GM21529 (cell line): ENCODE data around the gene MBL2.

Source experiments
- ATAC-seq: cut with Tn5 transposase; IDR thresholded peaks from one replicate; pipeline ENCODE4 v1.9.1; 2021; ENCODE audit not compliant: unreplicated experiment

The MBL2 gene

DNA sequence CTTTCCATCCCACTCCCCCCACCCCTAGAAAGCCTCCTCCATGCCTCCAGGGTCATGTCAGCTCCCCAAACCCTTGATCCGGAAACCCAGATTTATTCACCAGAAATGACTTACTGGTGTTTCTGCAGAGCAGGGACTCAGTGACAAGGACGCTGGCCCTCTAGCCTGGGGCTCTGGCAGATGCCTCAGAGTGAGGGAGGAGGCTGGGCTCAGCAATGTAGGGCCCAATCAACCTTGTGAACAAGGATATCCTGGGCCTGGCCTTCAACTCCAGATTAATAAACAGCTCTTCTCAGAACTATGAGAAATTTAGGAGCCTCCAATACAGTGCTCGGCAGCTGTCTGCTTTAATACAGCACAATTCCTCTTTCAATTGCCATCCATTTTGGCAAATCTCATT is at the start of gene MBL2:
Gene MBL2 (minus strand): TSS at position 162 of the 400 bp plus-strand sequence. CDS start 1,149 bp downstream, outside the sequence.
- no peak for ATAC-seq

DNA sequence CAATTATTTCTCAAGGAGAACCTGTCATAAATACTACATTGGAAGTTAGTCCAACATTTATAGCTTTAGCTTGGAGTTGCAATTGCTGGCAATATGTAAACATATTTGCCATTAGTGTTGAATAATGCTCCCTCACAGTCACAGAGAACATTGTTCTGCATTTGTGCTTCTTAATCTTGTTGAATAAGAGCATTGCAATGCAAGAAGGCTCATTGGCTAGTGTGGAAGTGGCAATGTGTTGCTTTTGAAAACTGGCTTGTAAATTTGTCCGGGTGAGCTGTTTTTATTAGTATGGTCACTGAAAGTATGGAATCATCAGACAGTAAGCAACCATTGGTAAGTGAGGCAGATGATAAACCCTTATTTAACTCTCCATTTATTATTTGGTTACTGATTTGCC is 47.7 kb upstream of the MBL2 start:
- no peak for ATAC-seq

DNA sequence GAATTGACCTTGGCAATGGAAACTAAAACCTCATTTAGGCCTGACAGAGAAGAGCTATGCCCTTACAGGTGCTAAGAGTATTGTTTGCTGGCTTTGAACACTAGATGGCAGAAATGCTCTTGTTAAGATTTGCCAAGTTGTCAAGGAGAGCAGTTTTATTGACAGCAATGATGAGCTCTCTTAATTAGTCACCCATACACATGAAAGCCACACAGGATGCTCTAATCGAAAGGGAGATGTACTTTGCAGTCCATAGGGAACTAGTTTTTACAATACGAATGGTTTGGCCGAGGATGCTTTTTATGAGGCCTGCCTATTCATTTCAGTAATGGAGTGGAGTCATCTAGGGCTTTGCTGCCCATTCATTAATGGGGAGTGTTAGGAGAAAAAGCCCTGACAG is 45.4 kb upstream of the MBL2 start:
- peak; percentile 88 for ATAC-seq

DNA sequence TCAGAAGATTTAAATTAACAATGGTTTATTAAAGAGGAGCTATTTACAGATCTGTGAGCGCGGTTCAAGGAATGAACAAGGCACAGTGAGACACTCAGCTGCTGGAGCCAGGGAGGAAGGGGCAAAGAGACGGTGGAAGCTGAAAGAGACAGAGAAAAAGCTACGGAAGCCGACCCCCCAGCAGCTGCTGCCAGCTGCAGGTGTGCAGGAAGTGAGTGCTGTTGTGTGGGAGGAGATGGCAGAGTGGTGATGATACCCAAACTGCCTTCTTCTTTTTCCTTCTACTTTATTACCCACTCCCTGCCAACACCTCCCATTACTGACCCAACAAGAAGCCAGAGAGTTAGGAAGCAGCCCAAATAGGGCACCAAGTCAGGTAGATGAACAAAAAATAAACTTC is 41.9 kb upstream of the MBL2 start:
- ATAC-seq = peak; percentile 43

DNA sequence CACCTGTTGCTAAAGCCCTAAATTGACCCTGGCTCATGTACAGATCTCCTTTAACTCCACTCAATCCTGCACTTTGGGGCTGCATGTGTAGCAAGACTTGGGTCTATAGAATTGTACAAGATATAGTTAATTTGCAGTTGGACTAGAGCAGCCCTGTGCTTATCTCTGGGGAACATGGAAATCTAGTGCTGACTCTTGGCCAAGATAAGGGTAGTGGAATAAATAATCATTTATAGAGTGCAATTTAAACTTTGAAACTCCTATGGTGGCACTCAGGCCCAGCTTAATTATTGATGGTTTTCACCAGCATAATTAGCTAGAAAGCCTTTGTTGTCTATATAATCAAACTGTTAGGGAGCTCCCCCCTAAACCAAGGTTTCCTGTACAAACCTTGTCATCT is 39.2 kb upstream of the MBL2 start:
- no peak for ATAC-seq

DNA sequence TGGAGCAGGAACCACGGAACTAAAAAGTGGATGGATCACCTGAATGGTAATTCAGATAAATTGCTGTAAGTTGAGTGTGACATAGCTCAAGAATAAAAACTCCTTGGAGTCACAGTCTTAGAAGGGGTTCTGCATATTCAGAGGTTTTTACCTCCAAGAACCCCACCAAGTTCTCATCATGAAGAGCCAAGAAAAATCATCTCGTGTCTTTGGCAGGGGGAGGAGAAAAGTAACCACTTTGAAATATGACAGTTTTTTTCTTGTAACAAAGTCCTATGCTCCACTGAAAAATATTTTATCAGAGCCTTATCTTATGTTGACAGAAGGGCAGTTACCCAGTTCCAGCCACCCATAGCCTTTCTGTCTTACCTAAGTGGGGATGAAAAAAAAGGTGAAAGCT is 38.2 kb upstream of the MBL2 start:
- ATAC-seq = no peak

DNA sequence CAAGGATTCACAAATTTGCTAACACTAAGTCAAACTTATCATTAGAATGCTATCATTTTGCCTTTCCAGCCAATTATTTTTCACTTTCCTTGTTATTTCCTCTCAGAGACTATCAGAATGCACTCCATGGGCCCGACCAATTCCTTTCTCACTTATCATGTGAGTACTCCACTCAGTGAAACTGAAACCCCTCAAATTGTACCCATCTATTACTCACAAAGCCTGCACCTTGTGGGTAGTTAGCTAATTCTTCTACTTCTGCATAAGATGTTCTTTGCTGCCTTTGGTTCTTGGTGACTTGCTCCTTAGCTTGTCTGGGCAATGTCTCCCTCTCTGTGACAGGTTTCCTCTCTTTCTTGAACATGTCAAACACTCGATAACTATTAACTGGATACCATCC is 35.2 kb upstream of the MBL2 start:
- no peak for ATAC-seq

DNA sequence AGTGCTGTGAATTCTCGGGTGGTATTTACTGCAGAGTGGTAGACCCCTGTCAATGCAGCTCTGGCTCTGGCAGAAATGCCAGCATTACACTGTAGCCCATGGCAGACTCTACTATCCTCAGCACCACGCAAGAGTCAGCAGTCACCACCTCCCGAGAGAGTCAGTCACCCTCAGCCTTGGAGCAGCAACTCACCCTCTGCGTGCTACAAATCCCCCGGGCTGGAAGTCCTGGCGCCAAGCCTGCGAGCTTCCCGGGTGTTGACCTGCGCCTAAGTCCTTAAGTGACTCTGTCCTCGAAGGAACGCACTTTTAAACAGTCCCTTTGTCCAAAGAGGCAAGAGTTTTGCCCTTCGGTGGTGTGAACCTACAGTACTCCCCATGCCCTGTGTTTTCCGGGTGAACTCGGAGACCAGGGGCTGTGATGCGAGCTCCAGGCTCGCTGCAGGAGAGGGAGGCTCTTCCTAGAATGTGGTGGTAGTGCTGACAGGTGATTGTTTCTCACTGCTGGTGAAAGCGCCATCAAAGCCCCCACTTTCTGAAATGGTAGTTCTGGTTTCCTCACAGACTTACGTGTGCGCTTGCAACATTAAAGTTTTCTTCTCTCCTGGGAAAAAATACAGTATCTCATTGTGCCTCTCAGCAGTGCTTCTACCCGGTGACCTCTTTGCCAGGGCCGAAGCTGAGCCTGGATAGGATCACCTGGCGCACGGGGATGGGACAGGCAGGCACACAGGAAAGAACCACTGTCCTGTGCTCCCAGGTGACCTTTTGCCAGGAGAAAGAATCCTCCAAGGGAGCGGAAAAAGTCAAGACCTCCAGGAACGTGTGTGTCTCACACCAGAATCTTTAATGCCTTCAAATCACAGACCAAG is 33.1 kb upstream of the MBL2 start:
- ATAC-seq = no peak

DNA sequence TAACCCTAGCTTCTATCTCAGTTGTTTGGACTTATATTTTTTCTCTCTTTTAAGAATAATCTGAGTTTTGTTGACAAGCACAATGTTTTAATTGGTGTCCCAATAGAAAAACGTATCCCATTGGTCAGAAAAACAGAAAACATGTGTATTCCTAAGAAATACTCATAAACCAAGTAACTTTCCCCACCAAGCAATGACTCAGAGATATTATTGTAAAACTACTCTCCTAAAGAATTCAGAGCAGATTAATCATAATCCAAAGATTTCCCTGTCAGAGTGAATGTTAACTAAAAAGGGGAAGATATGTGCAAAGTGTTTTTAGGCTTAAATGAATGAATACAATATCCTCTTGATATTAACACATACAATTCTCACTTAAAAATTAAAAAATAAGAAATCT is 29.4 kb upstream of the MBL2 start:
- no peak for ATAC-seq

DNA sequence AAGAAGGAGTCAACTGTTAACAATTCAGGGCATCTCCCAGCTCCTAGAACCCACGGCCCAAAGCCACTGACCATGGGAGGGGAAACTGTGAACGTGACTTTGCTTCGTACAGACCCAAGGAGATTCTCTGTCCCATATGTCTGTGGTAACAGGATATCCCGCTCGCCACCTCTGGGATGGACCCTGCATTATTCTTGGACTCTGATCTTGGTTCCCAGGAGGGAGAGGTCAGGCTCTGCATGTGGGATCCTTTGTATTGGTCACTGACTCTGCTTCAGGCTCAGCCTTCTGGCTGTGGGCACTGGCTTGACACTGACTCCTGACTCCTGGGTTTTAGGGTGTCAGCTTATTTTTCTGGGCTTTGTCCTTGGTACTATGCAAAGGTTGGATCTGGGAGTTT is 13.5 kb upstream of the MBL2 start:
- ATAC-seq = no peak

DNA sequence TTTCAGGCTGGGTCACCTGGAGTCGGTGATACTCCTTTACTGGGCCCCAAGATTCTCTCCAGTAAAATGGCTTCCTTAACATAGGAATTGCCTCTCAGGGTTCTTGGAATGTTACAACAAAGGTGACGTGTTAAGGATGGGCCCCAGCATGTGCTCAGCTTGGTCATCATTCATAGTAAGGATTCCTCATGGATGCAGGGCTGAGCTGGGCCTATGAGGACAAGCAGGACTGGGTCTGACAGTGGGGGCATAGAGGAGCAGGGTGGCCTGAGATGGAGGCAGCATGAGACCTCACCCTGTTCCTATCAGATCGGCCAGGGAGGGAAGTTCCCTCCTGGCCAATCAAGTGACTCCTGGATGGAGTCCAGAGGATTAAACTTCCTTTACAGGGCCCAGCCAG is 12.8 kb upstream of the MBL2 start:
- ATAC-seq = no peak

DNA sequence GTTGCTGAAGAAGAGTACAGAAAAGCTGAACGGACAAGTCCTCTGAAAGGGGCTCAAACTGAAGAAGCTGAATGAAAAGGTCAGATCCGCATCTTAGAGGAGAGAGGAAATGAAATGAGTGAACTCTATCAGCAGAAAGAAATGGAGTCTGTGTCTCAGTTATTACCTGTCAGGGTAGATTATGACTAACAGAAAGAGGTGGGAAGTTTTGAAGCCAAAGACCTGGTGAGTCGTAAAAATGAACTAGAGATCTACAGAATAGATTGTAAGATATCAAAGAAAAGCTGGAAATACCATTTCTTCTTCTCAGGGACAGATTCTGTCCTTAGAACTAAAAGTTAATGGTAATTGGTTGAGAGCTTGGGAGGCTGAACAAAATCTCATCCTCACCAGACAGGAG is 11.1 kb upstream of the MBL2 start:
- no peak for ATAC-seq

DNA sequence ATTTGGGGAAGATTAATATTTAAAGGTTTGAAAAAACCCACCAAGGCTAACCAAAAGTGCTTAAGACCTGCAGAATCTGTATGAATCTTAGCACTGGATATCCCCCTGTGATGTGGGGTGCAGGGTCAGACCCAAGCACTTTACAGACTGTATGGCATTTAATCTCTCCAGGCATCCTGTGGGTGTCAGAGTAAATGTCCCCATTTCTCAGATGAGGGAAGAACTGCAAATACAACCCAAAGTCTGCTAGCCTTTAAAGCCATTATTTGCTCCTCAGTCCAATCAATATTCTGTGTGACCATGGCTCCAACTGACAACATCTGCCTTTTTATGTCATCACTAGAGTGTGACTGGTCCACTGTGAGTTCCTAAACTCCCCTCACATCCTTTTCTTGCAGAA is 10.0 kb upstream of the MBL2 start:
- ATAC-seq = no peak

DNA sequence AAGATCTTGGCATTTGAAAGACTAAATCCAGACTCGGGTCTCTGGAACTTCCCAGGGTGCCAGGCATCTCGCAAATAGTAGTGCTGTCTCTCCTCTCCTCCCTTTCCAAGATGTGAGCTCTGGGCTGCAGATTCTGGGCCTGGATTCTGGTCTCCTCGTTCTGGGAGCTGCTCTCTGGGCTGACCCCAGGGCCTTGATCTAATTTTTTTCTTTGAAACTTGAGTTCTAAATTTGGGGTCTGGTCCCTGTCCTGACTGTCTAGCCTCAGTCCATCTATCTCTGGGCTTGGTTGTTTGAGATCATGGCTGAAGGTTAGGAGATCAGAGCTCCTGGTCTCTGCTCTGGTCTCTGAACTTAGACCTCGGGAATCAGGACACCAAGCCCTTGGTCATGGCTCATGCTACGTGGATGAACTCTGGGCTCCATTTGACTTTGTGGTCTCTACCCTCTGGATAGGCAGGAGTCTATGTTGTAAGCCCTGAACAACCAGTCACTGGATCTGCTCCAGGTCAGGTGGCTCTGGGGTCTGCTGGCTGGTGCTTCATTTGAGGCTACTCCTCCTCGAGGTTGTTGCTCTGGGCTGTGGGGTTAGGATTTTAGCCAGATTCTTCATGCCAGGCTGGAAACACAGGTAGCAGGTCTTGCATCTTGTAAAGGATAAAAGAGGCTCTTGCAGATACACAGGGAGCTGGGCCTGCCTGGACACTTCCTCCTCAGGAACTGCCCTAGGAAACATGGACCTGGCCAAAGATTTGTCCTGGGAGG is 8.0 kb upstream of the MBL2 start:
- peak; percentile 8 for ATAC-seq

DNA sequence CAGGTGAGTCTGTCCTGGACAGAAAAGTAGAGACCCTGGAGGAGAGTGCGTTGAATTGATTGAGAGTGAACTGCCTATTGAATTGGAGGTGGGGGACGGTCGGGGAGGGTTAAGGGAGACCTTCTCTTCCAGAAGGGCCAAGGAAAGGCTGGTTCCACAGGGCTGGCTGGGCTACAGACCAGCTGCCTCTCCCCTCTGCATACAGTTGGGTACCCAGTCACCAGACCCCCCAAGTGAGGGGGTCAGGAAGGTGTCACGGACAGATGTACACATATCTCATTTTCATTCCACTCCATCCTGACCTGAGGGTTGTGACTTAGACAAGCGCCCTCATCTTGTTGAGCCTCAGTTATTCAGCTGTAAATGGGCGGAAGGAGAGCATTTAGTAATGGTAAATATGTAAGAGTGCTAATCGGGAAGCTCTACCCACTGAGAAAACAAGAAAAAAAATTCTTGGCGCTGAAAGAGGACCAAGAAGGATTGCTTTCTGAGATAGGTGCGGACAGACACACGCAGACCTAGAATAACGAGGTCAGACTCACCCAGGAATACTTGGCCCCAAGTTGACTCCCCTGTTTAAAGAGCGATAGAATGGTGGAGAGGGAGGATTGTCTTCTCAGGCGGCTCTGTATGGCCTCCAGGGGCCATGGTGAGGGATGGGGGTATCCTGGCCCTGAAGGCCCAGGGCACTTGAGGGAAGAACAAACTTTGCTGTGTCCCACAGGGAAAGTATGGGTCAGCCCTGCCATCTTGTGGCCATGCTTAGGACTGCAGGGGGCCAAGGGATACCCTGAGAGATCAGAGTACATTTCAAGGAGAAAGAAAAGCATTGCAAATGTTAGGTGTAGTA is 7.2 kb upstream of the MBL2 start:
- ATAC-seq = peak; percentile 95

DNA sequence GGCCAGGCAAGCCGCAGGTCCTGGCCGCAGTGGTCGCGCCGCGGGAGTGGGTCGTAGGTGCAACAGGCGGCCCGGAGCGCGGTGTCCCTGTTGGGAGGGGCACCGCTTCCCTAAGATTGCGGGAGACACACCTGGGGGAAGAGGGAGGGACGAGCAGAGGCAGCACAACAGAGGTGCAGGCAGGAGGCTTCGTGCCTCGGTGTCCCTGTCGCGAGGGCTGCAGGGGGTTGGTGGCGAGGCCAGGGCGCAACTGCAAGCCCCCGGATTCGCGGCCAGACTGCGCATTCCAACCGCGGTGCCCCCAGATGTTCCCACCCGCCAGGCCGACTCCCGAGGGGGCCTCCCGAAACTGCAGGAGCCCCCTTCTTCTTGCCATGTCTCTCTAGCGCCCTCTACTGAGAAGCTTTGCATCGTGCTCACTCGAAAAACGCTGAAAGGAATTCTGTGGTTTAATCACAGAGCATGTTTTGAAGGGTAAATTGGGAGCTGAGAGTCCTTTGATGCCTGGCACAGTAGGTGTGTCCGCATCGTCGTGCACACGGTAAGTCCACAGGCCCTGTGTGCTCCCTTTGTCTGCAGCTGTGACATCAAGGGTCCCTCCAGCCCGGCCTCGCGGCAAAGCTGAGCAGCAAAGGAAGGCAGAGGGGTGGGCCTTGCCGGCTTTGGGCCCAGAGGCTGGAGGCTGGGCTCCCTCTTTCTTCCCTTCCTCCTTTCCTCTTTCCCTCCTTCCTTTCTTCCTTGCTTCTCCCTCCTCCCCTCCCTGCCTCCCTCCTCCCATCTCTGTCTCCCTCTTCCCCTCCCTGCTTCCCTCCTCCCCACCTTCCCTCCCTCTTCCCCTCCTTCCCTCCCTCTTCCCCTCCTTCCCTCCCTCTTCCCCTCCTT is 6.2 kb upstream of the MBL2 start:
- ATAC-seq = no peak

DNA sequence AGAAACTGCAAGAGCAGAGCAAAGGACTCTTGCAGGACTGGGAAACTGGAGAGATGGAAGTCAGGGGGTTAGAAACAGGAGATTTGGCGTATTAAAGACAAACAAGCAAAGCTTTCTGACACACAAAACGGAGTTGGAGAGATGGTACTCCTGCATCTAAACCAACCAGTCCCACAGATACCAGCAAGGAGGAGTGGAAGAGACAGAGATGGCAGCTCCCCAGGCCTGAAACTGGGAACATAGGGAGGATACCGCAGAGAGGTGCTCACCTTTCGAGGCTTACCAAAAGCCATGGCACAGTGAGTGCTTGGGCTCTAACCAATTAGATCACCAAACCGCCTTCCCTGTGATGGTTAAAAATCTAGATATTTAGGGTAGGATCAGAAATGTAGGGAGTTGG is 4.8 kb upstream of the MBL2 start:
- no peak for ATAC-seq

DNA sequence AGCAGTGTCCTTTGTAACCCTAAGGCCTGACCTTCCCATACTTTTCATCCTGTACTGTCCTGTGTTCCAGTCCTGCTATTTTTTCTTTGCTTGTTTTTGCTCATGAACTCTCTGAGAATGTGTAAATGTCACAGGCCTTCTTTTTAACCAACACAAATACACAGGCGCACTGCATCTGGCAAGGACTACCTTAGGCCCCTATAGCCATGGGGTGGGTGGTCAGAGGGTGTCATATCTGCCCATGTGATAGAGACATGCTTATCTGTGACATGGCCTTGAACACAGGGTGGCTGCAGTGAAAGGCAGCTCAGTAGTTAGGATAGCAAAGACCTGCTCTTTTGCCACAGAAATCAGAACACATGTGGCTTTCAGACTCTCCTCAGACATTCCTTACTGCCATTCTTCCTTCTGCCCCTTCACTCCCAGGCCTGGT is 3.9 kb upstream of the MBL2 start:
- ATAC-seq = no peak

DNA sequence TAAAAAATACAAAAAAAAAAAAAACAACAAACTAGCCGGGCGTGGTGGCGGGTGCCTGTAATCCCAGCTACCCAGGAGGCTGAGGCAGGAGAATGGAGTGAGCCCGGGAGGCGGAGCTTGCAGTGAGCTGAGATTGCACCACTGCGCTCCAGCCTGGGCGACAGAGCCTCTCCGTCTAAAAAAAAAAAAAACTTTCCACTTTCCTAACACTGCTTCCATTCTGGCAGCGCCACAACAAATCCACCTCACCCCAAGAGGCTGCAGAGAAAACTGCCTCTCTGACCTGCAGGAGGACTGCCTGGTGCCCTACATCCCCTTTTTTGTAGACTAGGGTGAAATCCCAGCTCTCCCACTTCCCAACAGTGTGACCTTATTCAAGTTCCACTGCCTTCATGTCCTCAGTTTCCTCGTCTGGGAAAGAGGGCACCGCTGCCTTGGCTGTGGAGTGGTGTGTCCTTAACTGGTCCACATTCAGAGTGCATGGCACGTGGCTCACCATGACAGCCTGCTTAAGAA is 2.6 kb upstream of the MBL2 start:
- ATAC-seq = no peak

DNA sequence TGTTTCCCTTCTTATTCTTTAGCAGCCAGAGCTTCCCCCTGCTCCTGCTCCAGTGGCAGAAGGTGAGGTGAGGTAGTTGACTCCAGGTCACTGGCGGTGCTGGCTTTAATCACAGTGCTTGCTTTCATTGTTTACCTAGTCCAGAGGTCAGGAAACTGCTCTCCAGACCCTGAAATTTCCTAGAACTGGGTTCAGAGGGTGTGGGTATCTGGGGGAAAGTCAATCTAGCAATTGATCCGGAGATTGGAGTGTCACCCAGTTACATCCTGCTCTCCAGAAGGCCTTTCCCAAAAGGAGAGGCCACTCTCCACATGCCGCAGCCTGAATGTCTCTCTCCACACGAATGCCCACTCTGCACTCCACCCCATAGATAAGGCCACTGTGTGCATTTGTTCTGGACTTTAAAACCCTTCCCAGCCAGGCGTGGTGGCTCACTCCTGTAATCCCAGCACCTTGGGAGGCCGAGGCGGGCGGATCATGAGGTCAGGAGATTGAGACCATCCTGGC is 2.1 kb upstream of the MBL2 start:
- ATAC-seq = no peak
